Vagina (tissue), 2 donors: ENCODE data around the gene MEN1.

Experiments
- POLR2AphosphoS5 ChIP-seq, 2 donors: sonication (generic); formaldehyde crosslinking; IDR thresholded peaks; one replicate each; pipeline ENCODE4 v1.9.0; 2017; ENCODE audit warnings: antibody characterized with exemption in 2 of 2, mild to moderate bottlenecking in 2 of 2, low read depth in 1 of 2; ENCODE audit not compliant: insufficient read depth in 1 of 2
- TF ChIP-seq, protein P1 (sequence below), 3 experiments: fragments of 450-650 bp in 2 of 3; fragments of 200-600 bp in 1 of 3; sonication (generic) in 1 of 3; IDR thresholded peaks; one replicate each; pipeline ENCODE4 v1.5.1; 2017 to 2019; ENCODE audit warnings: antibody characterized with exemption in 3 of 3, mild to moderate bottlenecking in 2 of 3, moderate library complexity in 2 of 3

DNA sequence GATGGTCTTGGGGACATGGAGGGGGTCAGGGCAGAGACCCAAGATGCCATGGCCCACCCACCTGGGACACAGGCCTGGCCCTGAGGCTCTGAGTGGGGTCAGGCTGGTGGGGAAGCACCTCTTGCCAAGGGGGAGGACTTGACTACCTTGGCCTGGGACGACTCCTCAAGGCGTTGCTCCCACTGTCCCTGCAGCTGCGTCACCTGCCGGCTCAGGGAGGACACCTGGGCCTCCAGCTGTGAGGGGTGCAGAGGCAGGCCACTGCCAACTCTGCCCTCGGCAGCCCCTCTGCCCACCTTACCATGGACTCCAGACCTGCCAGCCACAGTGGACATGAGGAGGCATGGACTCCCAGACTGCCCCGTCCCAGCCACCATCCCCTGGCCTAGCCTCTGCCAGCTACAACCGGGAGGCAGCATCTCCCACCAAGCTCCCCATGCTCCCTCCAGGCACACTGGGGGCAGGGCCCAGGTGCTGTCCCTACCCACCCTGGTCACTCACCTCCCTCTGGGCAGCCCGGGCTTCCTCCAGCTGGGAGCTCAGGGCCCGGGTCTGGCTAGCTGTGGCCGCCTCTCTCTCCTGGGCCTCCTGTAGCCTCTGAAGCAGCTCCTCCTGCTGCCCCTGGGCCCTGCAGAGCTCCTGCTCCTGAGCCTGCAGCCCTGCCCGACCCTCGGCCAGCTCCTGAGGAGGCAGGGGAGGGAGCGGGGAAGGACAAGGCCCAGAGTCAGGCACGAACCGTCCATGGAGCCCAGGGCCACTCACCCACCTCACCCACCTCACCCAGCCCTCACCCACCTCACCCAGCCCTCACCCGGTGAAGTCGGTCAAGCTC lies 25.5 kb upstream of the MEN1 start:
- TF ChIP-seq, protein P1, sequence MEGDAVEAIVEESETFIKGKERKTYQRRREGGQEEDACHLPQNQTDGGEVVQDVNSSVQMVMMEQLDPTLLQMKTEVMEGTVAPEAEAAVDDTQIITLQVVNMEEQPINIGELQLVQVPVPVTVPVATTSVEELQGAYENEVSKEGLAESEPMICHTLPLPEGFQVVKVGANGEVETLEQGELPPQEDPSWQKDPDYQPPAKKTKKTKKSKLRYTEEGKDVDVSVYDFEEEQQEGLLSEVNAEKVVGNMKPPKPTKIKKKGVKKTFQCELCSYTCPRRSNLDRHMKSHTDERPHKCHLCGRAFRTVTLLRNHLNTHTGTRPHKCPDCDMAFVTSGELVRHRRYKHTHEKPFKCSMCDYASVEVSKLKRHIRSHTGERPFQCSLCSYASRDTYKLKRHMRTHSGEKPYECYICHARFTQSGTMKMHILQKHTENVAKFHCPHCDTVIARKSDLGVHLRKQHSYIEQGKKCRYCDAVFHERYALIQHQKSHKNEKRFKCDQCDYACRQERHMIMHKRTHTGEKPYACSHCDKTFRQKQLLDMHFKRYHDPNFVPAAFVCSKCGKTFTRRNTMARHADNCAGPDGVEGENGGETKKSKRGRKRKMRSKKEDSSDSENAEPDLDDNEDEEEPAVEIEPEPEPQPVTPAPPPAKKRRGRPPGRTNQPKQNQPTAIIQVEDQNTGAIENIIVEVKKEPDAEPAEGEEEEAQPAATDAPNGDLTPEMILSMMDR (IDR thresholded peaks at IDR 0.05): no peak
- no peak for TF ChIP-seq POLR2AphosphoS5 (IDR thresholded peaks at IDR 0.05; ENCODE audit: insufficient read depth in 1 of 2, low read depth in 1 of 2)
